GM18951 (cell line): ENCODE data around the gene CLSTN1.
"Not testable (repeated sequence)": the region's sequence is repeated elsewhere in the genome, so short reads cannot be mapped to it uniquely, and the experiment has no call there.

Experiments
- POLR2A ChIP-seq: IDR thresholded peaks from 4 replicates; pipeline ENCODE4 v1.6.1; 2011; ENCODE audit warnings: mild to moderate bottlenecking; ENCODE audit not compliant: insufficient read length, insufficient read depth; ENCODE audit errors: extremely low read depth
- in situ Hi-C: fragments of 300-500 bp; cut with MboI; formaldehyde crosslinking; loops from one replicate; pipeline ENCODE4 v1.12.0; 2022; ENCODE audit warnings: low sequenced_read_pairs, mixed read lengths, inconsistent platforms; ENCODE audit not compliant: unreplicated experiment

CLSTN1 gene

GRCh38 chr1:9719978-9720722, 103.6 kb downstream of the CLSTN1 start:
- no peak for TF ChIP-seq POLR2A
- in situ Hi-C loops, result no loop called here

DNA sequence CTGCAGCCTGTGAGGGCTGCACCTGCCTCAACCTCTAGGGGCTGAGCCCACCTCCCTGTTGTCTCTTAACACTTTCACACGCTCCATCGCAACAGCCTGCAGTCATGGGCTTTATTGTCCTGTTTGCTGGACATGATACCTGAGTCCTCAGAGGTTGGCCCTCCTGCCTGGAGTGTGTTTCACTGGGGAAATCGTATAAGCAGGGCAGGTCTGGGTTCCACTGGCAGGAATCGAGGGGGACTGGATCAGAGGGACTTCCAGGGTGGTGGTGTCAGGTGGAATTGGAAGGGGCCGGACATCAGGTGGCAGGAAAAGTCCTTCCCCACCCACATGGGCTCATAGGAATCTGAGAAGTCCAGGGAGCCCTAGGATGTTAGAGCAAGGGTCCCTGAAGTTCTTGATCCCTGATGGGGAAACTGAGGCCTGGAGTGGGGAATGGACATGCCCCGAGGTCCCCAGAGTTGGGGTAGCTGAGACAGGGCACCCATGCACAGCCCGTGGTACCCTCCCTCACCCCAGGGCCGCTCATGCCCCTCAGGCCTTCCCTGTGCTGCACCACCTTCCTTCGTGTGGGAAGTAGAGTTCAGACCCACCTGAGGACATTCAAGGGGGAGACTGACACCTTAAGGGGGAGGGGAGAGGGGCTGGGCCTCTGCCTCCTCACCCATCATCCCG, 105.6 kb downstream of the CLSTN1 start:
- peak; percentile 28 for TF ChIP-seq POLR2A
- in situ Hi-C loops, result no loop called here

DNA sequence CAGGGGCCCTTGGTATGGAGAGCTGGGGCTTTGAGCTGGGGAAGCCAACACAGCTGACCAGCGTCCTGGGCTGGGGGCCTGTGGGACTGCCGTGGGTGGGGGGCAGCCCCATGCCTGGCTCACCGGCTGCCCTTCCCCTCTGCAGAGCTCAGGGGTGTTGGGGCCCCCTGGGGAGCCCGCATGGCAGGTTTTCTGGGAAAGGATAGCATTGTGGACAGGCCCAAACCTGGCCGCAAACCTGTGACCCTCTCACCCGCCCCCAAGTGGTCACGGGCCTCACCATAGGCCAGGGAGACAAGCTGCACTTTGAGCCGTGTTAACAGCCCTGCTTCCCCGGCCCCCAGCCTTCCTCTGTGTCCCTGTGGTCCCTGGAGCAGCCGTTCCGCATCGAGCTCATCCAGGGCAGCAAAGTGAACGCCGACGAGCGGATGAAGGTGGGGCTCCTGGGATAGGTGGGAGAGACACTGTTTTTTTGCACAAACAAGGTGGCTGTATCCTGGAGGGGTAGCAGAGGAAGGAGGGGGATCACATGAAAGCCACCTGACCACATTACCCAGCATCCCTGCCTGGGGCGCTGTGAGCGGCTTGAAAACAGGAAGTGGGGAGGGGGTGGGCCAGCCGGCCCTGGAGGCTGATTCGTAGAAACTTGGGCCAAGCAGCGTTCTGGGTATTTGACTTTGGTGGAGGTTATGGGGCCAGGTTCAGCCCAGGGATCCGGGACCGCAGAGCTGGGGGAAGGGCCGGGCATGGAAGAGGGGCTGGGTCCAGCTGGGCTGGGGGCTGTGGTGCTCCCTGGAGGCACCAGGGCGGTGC, 106.4 kb downstream of the CLSTN1 start:
- TF ChIP-seq POLR2A, result no peak
- in situ Hi-C loops, result no loop called here

- in situ Hi-C loops, result no loop called here
- no peak for TF ChIP-seq POLR2A
Measured at GRCh38 chr1:9716404-9717192, 107.2 kb downstream of the CLSTN1 start.

DNA sequence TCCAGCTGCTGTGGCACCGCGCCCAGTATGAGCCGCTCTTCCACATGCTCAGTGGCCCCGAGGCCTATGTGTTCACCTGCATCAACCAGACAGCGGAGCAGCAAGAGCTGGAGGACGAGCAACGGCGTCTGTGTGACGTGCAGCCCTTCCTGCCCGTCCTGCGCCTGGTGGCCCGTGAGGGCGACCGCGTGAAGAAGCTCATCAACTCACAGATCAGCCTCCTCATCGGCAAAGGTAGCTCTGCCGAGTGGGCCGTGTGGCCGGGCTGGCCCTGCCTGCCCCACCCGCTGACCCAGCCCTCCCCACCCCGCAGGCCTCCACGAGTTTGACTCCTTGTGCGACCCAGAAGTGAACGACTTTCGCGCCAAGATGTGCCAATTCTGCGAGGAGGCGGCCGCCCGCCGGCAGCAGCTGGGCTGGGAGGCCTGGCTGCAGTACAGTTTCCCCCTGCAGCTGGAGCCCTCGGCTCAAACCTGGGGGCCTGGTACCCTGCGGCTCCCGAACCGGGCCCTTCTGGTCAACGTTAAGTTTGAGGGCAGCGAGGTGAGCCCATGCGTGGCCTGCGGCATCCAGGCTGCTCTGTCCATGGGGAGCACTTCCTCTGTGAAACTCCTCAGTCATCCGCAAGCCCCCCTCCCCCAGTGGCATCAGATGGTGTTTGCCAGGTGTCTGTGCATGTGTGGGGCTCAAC, 108.1 kb downstream of the CLSTN1 start:
- TF ChIP-seq POLR2A, result no peak
- in situ Hi-C loops, result no loop called here

DNA sequence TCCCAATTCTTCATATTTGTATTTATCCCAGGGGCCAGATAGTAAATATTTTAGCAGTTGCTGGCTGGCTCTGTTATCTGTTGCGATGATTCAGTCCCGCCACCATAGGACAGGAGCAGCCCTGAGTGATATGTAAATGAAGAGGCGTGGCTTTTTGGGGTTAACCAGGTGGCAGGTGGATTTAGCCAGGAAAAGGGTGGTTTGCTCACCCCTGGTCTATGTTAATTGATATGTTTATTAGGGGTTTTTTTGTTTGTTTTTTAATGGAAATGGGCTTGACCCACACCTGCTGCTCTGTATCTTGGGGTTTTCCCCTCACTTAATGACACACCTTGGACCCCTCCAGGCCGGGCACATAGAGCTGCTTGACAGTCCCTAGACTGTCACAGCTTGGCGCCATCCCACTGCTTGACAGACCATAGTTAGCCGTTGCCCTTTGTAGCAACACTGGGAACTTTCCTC, 109.5 kb downstream of the CLSTN1 start:
- no peak for TF ChIP-seq POLR2A
- in situ Hi-C loops, result no loop called here

GRCh38 chr1:9712767-9713166, 111.0 kb downstream of the CLSTN1 start:
- in situ Hi-C loops, result not testable (repeated sequence)

- TF ChIP-seq POLR2A, result no peak
- in situ Hi-C loops, result no loop called here
Measured at GRCh38 chr1:9711466-9712020, 112.2 kb downstream of the CLSTN1 start.

- in situ Hi-C loops, result no loop called here
- no peak for TF ChIP-seq POLR2A
Measured at GRCh38 chr1:9710037-9710436, 113.7 kb downstream of the CLSTN1 start.

- TF ChIP-seq POLR2A, result no peak
- in situ Hi-C loops, result no loop called here
Measured at GRCh38 chr1:9706178-9706577, 117.6 kb downstream of the CLSTN1 start.

- in situ Hi-C loops, result no loop called here
- TF ChIP-seq POLR2A, result no peak
Measured at GRCh38 chr1:9705337-9706093, 118.2 kb downstream of the CLSTN1 start.

DNA sequence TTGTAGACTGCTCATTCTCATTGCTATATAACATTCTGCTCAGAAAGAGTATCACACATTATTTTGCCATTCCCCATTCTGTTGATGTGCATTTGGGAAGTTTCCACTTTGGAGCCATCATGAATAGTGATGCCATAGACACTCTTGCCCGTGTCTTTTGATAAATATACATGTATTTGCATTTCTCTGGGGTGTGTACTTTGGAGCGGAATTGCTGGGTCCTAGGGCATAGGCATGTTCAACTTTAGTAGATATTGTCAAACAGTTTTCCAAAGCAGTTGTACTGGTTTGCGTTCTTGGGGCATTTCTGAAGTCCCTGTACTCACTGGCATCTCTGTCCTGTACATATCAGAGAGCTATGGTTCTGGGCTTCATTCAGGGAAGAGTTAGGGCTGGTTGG, 120.1 kb downstream of the CLSTN1 start:
- in situ Hi-C loops, result no loop called here
- TF ChIP-seq POLR2A, result no peak

DNA sequence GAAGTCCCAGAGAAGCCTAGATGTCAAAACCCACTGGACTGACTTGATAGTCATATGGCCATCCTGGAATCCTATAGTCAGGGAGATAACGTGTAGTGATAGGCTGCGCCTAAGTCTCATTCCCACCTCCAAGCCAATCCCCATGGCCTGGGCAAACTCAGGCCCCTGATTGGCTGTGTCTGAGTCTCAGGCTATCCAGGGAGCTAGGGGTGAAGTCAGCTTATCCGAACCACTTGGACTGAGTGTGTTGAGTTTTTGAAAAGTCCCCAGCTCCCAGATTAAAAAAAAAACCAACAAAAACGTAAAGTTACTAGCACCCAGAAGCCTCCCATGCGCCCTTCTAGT, 120.6 kb downstream of the CLSTN1 start:
- in situ Hi-C loops, result no loop called here
- TF ChIP-seq POLR2A, result no peak
